ENCODE results near the gene CLCN3.

GRCh38 chr4:169622566-169622965 lies 2.2 kb downstream of the CLCN3 start:
- TF ChIP-seq POLR2A (IDR thresholded peaks at IDR 0.05; ENCODE audit: low read depth, low read length) (no peak), POLR2AphosphoS5 (IDR thresholded peaks at IDR 0.05; ENCODE audit: low read depth, low read length) (no peak), SPI1 (IDR thresholded peaks at IDR 0.05; ENCODE audit: low read depth, low read length) (no peak), TAF1 (IDR thresholded peaks at IDR 0.05; ENCODE audit: low read depth, low read length) (no peak), PAX5 (IDR thresholded peaks at IDR 0.05; ENCODE audit: insufficient read depth, low read length, severe bottlenecking) (no peak), POU2F2 (IDR thresholded peaks at IDR 0.05; ENCODE audit: low read depth, low read length) (no peak)

All from GM12891 (cell line).